ENCODE data around the gene DPM1.

DNA sequence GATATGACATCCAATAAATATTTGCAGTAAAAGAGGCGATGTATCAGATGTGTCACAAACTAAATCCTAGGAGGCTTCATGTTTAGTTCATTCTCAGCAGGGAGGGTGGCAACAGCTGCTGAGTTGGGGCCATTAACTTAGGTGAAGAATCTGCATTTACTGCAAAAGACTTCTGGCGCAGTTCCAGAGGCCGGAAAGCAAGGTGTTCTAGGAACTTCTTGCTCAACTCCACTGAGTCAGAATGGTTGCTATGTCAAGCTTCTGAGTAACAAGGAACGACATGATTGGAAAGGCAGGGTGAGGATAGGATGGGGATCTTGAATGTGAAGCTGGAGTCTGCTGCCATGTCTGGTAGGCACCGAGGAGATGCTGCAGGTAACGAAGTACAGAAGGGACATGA is 38.8 kb downstream of the DPM1 start:
- no peak for TF ChIP-seq POLR2A (IDR thresholded peaks at IDR 0.05)
- no peak for TF ChIP-seq CTCF (IDR thresholded peaks at IDR 0.05)
